SKM-1 treated with dmso at 0.1 percent for 144 hours (cell line): ENCODE results near the gene RHBG.

Experiments
- DNase-seq: peaks from one replicate; lab custom pipeline; 2025; ENCODE audit not compliant: unreplicated experiment; lab: John Stamatoyannopoulos, UW

Gene RHBG

DNA sequence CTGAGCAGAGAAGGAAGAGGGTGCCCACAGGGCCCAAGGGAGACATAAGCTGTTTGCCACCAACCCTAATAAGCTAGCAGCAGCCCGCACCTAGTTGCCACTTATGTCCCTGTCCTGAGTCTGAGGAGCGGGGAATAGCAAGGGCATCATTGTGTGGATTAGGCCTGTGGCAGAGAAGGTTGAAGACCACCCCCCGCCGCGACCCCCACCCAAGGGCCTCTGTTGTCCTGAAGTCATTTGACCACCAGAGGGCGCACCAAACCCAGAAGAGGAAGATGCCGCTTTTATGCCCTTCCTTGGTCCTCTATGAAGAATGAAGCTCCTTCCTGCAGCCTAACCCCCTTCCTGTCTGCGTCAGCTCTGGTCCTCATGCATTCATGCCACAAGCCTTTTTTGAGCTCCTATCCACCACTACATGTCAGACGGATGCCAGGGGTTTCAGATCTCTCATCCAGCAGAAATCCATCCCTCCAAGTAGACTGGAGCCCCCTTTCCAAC, 16.6 kb downstream of the RHBG start:
- peak; percentile 74 for DNase-seq

DNA sequence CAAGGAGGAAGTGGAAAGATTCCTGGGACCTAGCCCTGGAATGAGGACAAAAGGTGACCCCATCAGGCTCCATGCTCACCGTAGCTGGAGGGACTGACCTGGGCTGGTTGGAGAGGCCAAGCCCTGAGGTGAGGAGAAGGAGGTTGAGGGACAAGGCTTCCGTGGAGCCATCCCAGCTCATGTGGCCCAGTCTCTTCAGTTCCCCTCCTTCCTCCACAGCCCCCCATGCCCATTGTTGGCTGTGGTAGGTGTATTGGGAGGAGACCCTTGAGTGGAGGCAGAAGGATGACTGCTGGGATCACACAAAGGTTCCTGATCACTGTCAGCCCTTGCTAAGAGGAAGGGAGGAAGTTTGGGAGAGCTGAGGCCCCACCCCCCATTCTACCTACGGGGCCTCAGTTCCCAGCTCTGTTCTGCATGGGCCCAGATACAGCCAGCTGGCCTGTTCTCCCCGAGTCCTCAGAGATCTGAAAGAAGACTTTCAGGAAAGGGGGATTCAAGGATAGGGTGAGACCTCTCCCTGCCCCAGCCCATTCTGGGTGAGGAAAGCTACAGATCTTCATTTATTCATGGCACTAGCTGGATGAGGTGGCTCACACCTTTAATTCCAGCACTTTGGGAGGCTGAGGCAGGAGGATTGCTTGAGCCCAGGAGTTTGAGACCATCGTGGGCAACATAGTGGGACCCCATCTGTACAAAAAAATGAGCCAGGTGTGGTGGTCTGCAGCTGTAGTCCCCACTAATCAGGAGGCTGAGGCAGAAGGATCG, 17.3 kb downstream of the RHBG start:
- no peak for DNase-seq

DNA sequence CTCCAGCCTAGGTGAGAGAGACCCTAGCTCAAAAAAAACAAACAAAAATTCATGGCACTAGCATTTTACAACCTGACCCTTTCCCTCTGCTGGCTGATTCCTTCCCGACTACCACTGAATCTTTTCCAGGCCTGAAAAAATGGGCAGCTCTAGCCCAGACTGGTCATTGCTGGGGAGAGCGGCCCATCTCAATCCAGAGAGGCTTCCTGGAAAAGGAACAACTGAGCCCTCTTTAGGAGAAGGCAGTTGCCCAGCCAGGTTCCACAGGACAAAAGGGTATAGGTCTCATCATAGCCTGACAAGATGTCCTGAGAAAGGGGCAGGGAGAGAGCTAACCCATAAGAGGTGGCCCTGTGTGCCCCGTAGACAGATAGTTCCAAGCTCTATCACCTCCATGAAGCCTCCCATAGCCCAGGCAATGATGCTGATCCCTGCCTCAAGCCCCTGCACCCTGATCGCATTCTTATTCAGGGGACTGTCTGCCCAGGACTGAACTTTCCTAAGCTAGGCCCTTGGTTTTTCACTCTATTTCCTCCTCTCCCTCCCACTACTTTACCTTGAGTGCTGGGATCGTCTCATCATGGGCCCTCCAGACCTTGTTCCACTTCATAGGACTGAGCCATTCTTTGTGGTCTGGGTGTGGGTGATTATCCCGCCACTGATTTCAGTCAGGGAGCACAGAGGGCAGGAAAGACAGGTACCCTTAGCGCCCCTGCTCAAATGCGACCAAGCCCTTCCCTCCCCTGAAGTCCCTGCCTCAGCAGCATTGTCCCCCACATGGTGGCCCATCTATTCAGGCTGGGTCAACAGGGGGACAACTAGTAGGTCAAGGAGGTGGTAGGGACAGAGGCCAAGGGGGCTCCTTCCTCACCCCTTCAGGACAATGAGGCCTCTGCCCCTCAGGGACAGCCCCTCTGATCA, 18.2 kb downstream of the RHBG start:
- DNase-seq = no peak

DNA sequence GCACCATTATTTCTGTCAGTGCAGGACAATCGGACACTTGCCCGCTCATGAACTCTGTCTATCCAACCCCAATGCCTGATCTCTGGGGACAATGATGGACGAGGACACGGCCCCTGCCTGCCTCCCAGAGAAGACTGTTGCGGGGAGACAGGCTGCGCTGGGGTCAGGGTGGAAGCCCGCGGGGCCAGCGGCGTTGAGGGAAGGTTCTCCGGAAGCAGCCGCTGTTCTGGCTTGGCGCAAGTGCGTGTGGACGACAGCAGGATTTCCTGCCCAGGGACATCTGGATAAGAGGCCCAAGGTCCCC, 18.8 kb downstream of the RHBG start:
- DNase-seq = no peak

DNA sequence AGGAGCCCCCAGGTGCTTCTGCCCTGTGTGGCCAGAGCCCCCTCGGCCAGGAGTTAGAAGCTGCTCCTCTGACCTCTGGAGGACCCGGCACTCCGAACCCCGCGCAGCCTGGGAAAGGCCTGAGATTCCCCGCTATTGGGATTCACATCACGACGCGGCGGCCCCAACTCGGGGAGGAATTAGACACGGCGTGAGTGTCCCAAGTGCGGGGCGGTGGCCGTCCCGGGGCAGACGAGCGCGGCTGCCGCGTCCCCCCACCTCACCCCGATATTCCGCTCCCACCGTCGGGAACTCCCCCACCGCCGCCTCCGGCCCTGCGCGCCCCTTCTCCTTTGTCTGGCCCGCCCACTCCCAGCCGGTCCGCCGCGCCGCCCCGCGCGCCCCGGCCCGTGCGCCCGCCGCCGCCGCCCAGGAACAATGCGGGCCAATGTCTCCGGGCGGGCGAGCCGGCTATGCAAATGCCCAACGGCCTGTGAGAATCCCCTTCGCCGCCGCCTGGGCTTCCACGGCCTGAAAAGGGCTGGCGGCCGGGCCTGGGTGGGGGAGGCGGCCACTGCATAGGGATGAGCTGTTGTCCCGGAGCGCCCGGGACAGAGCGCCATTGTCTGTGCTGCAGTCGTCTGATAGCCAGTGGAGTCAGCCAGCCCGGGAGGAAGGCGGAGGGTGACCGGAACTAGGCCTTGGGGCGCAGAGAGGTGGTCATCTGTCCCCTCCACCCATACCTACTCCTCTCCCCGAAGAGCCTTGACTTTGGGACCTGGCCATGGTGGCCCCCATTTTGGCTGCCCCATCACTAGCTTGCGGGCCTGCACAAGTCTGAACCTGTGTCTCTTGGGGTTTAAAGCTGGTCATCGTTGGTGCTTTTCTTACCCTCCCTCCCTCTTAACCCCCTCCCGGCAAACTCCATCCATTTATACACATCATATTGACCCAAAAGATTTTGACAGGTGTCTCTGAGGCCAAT, 19.4 kb downstream of the RHBG start:
- DNase-seq = no peak

DNA sequence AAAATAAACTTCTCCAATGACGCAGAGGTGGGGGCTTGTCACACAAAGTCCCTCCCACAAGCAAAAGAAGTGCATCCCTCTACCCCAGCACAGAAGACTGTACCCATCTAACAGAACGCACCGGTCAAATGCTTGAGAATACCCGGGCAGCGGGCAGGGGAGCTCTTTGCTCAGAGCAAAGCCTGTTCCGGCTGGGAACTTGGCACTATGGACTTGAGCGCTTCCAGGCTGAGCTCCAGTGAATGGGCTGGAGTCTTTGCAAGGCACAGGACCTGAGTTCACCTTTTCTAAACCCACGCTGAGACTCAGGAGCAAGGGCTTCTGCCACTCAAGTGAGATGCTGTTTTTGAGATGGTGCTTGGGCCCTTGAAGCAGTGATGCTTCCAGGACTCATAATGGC, 20.3 kb downstream of the RHBG start:
- DNase-seq = no peak

DNA sequence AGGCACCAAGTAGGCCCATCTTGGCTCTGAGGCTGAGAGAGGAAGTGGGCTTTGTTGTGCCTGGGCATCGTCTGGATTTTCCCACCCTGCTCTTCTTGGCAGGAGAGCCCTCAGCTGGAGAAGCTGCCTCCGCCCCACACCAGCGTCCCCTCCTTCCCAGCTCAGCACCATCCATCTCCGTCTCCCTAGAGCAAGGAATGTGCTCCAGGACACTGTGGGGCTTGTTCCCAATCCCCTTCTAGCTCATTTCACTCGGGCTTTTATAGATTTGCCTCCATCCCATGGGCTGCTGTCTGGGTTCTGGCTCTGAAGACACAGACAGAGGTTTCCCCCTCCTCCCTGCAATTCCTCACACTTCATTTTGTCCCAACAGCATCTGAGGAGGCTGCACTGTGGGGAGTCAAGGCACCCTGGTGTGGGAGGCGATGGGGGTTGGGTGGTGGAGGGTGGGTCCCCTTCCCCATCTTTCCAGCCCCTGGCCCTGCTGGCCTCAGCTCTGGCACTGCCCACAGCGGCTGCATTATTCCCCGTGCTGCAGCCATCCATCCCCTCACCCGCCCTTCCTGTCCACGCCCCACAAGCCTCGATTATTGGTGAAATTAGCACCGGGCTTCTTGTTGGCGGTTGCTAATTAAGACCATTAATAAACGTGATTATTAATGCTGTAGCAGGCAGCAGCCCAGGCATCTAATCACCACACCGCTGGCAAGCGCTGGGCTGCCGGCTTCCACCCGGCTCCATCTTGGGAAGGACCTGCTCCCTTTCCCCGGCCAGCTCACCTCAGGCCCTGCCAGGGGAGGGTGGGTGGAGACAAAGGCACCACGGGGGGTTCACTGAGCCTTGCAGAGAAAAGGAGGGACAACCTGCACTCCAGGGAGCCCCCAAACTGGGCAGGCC, 21.7 kb downstream of the RHBG start:
- DNase-seq = no peak

DNA sequence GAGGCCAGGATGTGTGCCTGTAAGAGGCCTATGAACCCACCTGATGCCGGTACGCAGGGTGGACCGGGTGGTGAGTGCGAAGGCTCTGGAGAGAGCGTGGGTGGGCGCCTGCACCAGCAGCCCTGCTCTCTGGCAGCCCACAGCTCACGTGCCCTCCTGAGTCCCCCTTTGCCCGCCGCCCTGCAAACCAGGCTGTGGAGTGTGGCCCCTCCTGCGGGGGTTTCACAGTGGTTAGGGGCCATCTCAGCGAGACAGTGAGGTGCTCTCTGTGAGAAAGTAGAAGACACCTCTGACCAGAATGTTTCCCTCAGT, 22.3 kb downstream of the RHBG start:
- no peak for DNase-seq

DNA sequence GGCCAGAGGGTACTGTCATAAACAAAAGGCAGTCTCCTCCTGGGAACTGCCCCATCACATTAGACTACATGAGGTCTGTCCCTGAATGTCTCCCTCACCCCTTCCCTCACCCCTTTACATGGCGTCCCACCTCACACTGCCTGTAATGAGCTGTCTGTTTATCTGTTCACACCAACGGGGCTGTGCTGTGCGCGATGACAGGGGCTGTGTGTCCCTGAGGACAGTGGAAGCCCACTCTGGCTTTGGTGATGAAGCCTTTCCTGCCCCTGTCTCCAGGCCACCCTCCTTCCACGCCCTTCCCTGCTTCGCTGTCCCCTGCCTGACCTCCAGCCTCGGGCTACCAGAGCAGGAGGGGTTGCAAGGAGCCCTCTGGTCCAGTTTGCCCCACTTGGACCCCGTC, 22.7 kb downstream of the RHBG start:
- no peak for DNase-seq

DNA sequence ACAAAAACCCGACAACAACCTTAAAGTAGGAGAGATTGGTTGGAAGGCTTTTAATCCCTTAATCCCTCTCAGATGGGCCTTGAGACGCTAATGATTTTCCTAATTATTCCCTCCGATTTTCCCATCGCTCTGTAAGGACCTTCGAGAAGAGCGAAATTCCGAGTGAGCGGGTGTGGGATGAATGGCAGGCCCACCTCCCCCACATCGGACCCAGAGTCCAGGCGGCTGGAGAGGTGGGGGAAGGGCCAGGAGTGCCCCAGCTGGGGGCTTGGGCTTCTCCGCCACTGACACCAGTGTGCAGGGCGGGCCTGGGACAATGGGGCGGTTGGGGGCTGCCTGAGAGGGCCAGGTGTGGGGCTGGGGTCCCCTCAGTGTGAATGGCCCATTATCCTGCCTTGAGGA, 23.4 kb downstream of the RHBG start:
- DNase-seq = no peak

DNA sequence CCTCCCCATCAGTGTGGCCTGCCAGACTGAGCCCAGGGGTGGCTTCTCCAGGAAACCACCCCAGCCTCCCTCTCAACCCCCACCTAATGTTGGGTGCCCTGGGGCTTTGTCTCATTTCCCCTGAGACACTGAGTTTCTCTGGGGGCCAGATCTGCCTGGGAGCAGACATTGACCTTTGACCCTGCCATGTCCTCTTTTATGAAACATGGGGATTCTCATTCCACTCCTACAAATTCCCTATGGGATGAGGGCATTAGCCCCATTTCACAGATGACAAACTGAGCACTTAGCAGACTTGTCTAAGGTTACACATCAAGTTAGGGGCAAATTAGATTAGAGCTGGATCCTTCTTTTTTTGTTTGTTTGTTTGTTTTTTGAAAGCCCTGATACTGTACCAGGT, 24.1 kb downstream of the RHBG start:
- no peak for DNase-seq

DNA sequence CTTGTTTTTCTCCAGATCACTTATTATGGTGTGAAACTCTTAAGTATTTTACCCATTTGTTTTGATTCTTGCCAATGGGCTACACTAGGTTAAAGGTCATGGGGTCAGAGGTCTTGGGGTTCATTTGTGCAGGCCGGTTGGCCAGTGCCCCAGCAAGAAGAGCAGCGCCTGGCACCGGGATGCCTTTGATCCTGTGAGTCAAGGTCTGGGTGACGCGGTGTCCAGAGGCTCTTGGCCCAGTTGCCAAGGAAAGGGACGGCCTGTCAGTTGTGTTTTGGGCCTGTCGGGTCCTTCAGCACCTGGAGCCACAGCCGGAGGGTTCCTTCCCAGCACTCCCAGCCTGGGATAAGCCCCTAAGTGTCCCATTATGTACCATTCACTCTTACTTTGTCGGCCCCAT, 25.1 kb downstream of the RHBG start:
- no peak for DNase-seq

DNA sequence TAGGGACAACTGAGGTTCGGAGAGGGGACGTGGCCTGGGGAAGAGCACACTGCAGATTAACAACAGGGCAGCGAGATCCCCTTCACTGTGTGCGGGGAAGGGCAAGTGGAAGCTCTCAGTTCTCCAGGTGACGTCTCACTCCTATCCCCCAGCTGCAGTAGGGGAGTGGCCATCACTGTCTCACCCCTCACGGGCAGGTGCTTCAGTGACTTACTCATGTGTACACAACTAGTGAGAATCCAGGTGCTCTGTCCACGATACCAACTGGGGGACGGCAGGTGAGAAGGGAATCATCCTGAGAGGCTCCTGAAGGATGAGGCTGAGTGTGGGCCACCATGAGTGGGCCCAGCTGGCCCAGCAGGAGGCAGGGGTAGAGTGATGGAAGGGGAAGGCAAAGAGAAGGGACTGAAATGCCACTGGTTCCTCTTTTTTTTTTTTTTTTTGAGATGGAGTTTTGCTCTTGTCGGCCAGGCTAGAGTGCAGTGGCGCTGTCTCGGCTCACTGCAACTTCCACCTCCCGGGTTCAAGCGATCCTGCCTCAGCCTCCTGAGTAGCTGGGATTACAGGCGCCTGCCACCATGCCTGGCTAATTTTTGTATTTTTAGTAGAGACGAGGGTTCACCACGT, 25.9 kb downstream of the RHBG start:
- peak; percentile 28 for DNase-seq

DNA sequence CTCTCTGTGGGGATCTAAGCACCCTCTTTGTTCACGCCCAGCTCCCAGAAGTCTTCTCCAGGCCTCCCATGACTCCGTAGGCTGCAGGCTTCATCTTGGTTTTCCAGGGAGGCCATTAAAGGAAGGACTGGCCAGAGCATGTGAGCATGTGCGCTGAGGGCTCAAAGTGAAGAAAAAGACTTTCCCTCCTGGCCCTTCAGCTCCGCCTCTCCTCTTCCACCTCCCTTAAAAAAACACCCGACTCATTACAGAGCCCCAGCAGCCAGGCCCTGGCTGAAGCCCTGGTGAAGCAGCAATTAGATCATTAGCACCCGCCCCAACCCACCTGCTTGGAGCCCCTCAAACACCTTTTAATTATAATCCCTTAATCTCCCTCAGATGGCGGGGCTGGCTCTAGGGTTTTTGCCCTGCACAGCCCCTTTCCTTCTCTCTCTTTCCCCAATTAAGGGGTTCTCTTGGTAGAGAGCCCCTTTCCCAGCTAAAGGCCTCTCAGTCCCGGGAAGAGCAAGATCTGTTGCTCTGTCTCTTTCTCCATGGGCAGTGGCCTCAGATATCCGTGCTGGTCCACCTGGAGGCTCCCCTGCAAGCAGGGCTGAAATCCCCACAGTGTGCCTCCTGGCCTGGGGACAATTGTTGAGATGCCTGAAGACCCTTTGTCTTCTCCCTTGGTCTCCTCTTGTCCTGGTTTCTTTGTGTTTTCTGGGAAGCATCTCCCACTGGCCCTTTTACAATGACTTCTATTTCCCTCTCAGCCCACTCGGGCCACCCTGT, 30.5 kb downstream of the RHBG start:
- DNase-seq = no peak

DNA sequence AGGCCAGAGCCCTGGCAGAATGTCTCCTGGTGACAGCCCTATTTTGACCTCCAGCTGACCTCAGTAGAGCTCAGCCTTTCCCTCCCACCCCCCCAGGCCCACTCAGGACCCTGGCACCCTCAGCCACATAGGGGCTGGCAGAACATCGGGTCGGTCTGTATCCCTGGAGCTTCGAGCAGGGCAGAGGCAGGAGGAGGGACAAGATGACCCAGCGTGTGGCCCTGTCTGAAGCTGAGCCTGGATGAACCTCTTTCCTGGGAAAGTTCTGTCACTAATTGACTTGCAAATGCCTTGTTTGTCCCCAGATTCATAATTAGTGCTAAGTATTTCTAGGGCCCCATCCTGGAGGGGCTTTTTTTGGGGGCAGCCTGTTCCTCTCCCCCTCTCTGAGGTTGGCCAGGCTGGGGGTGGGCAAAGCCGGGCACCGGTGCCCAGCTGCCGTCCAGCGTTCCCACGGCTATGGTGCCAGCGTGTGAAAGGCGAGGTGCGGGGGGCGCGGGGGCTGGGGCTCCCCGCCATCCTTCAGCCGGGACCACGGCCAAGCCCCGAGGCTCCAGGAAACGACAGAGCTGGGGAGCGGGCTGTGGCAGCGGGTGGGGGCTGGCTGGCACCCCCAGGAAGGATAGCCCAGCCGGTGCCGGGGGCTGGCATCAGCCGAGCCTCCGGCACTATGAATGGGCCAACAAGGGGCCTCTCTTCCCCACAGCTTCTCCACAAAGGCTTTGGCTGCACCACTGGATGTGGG, 31.4 kb downstream of the RHBG start:
- no peak for DNase-seq

DNA sequence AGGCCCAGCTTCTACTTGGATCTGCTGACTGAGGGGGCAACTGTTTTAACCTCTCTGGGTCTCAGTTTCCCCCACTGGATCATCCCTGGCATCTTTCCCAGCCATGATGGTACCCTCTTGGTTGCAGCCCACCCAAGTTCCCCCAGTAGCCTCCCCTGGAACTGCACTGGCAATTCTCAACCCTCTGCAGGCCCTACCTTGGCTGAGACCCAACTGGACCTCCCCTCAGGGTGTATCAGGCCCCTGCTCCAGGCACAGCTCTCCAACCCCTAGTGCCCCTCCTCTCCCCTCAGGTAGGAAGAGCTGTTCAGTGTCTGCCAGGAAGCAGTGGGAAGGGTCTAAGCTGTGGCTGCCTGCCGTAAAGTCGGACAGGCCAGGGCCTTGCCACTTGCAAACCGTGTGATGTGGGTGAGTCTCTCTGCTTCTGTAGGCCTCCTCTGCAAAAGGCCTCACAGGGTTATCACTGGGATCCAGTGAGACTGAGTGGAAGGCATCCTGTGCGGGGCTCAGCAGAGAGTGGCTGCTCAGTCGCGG, 32.1 kb downstream of the RHBG start:
- DNase-seq = no peak

DNA sequence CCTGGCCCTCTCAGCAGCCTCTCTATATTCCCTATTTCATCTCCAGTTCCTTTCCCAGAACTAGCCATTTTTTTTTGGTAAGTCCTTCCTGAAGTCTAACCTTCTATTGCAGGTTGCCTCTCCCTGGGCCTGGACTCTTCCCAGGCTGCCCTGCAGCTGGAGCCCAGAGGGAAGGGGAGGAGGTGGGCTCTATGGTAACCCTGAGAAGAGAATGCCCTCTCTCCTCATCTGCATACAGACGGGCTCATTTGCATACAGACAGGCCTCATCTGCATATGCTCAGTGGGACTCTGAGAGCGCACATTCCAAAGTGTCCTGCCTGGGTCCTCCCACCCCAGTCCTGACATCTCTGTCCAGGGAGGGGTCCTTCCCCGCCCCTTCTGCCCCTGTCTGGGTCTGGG, 32.7 kb downstream of the RHBG start:
- DNase-seq = no peak

DNA sequence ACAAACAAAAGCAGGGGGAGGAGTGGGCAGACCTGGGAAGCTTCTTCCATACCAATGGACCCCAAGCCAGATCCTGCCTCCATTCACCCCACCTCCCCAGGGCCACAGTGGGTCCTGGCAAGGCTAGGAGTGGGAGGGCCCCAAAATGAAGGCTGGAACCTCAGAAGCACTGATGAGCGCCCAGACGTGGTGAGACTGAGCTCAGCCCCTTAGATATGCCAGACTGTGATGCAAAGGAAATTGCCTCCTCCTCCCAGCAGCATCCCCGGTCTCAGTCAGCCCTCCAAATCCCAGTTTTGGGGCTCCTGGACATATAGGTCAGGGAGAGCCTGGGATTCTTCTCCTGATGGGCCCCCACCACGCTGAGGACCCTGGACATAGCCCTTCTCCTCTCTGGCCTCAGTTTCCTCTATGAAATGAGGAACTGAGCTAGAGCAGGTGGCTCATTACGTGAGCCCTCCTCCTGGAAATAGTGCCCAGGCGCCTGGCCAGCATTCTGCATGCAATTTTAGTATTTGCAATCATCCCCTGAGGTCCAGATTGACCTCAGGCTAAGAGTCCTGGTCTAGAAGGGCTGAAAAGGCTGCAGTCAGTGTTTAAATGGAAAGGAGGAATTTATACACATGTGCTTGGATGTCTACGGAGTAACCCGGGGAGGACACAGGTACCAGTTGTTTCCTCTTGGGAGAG, 33.5 kb downstream of the RHBG start:
- DNase-seq = no peak
